ENCODE measurements around the gene PPP1R9B.

PPP1R9B gene

GRCh38 chr17:50185631-50186471 is 35.4 kb upstream of the PPP1R9B start:
- no peak for TF ChIP-seq POLR2AphosphoS5 (IDR thresholded peaks at IDR 0.05; ENCODE audit: low read depth, low read length)

- no peak for TF ChIP-seq SIN3A (IDR thresholded peaks at IDR 0.05; ENCODE audit: borderline replicate concordance, insufficient read depth, low read length)
- TF ChIP-seq REST (IDR thresholded peaks at IDR 0.05; ENCODE audit: insufficient read depth in 1 of 2, low read depth in 2 of 2, low read length in 2 of 2), result no peak
- no peak for TF ChIP-seq TAF1 (IDR thresholded peaks at IDR 0.05; ENCODE audit: borderline replicate concordance, insufficient read depth, low read length)
- TF ChIP-seq FOXP2 (optimal IDR thresholded peaks at IDR 0.05; ENCODE audit: borderline replicate concordance, extremely low read depth, extremely low read length, insufficient read depth), result no peak
- TF ChIP-seq POLR2AphosphoS5 (IDR thresholded peaks at IDR 0.05; ENCODE audit: low read depth, low read length), result no peak
Measured at GRCh38 chr17:50184611-50185398, 34.3 kb upstream of the PPP1R9B start.

GRCh38 chr17:50184064-50184463 is 33.6 kb upstream of the PPP1R9B start:
- TF ChIP-seq TAF1 (IDR thresholded peaks at IDR 0.05; ENCODE audit: borderline replicate concordance, insufficient read depth, low read length) (no peak), REST (IDR thresholded peaks at IDR 0.05; ENCODE audit: insufficient read depth in 1 of 2, low read depth in 2 of 2, low read length in 2 of 2) (no peak), SIN3A (IDR thresholded peaks at IDR 0.05; ENCODE audit: borderline replicate concordance, insufficient read depth, low read length) (no peak)

GRCh38 chr17:50183421-50183994 is 33.0 kb upstream of the PPP1R9B start:
- no peak for TF ChIP-seq FOXP2 (optimal IDR thresholded peaks at IDR 0.05; ENCODE audit: borderline replicate concordance, extremely low read depth, extremely low read length, insufficient read depth)
- TF ChIP-seq TAF1 (IDR thresholded peaks at IDR 0.05; ENCODE audit: borderline replicate concordance, insufficient read depth, low read length), result no peak
- TF ChIP-seq SIN3A (IDR thresholded peaks at IDR 0.05; ENCODE audit: borderline replicate concordance, insufficient read depth, low read length), result no peak
- no peak for TF ChIP-seq POLR2AphosphoS5 (IDR thresholded peaks at IDR 0.05; ENCODE audit: low read depth, low read length)
- no peak for TF ChIP-seq REST (IDR thresholded peaks at IDR 0.05; ENCODE audit: insufficient read depth in 1 of 2, low read depth in 2 of 2, low read length in 2 of 2)

GRCh38 chr17:50182783-50183420 is 32.4 kb upstream of the PPP1R9B start:
- TF ChIP-seq REST (IDR thresholded peaks at IDR 0.05; ENCODE audit: insufficient read depth in 1 of 2, low read depth in 2 of 2, low read length in 2 of 2) (no peak), POLR2AphosphoS5 (IDR thresholded peaks at IDR 0.05; ENCODE audit: low read depth, low read length) (no peak), SIN3A (IDR thresholded peaks at IDR 0.05; ENCODE audit: borderline replicate concordance, insufficient read depth, low read length) (no peak), TAF1 (IDR thresholded peaks at IDR 0.05; ENCODE audit: borderline replicate concordance, insufficient read depth, low read length) (no peak), FOXP2 (optimal IDR thresholded peaks at IDR 0.05; ENCODE audit: borderline replicate concordance, extremely low read depth, extremely low read length, insufficient read depth) (no peak)
